Astrocyte of the spinal cord (primary cell): Measurements from ENCODE around the gene DGKB.

Source experiments
- DNase-seq: peaks from one replicate; pipeline ENCODE4 v3.0.0; 2011; ENCODE audit warnings: low read depth, low spot score
- H3K4me3 ChIP-seq: 2 replicates; pipeline ENCODE4 v1.5.1; 2011; ENCODE audit warnings: low read depth, mild to moderate bottlenecking, low read length, moderate library complexity
- in situ Hi-C: cut with HindIII; loops from 2 replicates; pipeline ENCODE4 v1.10.0; 2017; ENCODE audit warnings: low sequenced_read_pairs
- TF ChIP-seq, protein P1 (sequence below): IDR thresholded peaks from 2 replicates; pipeline ENCODE4 v1.5.1; 2012; ENCODE audit warnings: low read depth, mild to moderate bottlenecking, low read length, inconsistent platforms

Gene DGKB

DNA sequence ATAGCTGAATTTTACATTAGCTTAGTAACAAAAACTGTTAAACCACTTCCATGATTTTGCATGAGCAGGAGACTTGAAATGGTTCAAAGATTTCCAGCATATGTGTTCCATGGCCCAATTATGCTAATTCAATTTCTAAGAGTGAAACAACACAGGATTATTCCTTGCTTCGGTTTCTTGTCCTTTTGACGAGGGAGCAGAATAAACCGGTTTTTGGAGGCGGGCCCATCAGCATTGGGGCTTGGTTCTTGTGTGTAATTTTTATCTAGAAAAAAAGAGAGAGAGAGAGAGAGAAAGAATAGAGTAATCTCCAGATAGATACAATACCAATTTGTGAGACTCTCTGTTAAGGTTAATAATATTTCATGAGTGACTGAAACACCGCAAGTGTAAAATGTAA, 753.6 kb downstream of the DGKB start:
- TF ChIP-seq, protein P1, sequence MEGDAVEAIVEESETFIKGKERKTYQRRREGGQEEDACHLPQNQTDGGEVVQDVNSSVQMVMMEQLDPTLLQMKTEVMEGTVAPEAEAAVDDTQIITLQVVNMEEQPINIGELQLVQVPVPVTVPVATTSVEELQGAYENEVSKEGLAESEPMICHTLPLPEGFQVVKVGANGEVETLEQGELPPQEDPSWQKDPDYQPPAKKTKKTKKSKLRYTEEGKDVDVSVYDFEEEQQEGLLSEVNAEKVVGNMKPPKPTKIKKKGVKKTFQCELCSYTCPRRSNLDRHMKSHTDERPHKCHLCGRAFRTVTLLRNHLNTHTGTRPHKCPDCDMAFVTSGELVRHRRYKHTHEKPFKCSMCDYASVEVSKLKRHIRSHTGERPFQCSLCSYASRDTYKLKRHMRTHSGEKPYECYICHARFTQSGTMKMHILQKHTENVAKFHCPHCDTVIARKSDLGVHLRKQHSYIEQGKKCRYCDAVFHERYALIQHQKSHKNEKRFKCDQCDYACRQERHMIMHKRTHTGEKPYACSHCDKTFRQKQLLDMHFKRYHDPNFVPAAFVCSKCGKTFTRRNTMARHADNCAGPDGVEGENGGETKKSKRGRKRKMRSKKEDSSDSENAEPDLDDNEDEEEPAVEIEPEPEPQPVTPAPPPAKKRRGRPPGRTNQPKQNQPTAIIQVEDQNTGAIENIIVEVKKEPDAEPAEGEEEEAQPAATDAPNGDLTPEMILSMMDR, result no peak
- DNase-seq, result no peak
- in situ Hi-C loops, result no loop called here
- no peak overlapping the region for H3K4me3 ChIP-seq

DNA sequence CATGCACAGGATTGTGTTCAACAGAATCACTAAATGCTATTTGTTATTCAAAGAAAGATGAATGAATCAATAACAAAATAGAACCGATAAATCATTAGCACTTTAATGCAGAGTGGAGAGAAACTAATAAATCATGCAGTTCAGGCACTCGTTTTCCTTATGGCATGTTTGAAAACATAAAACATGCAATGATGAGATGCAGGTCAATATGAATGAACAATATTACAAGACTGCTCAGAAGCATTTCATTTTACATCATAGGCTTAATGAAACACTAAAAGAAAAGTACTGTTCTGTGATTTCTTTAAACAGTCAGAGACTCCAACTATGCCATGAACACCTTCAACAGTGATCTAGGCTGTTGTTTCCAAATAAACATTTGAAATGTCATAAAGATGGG, 755.0 kb downstream of the DGKB start:
- TF ChIP-seq, protein P1, result no peak
- H3K4me3 ChIP-seq, result no peak overlapping the region
- in situ Hi-C loops, result no loop called here
- no peak for DNase-seq

DNA sequence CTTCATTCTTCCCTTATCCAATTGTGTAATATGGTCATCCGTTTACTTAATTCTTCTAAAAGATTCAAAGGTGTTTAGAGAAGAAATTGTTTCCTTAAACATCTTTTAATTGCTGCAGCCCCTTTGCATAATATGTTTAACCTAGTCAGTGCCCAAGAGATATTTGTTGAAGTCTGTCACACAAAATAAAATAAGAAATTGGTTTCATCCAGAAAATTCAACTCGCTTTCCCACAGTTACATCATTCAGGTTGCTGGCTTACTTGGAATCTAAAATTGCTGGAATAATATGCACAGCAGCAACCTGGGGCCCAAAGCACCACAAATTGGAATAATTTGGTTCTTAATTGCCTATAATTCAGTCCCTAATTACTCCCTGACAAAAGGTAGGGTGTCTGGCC, 758.0 kb downstream of the DGKB start:
- in situ Hi-C loops, result no loop called here
- no peak for DNase-seq
- TF ChIP-seq, protein P1, result no peak
- H3K4me3 ChIP-seq, result no peak overlapping the region

DNA sequence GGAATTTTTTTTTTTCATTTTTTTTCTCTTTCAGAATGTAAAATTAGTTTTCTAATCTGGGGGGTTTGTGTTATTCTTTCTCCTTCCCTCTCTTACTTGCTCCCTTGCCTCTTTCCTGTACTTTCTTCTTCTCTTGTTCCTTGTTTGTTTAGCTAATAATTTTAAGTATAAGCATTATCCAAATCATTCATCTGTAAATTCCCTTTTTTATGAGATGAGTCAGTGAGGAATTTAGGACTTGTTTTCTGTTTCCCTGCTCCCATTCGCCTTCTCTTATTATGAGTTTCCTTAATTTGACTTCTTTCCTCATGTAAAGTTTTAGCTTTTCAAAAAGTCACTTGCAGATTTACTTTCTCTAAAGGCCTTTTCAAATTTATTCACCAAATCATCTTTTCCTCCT, 758.4 kb downstream of the DGKB start:
- TF ChIP-seq, protein P1, result no peak
- in situ Hi-C loops, result no loop called here
- no peak overlapping the region for H3K4me3 ChIP-seq
- no peak for DNase-seq

DNA sequence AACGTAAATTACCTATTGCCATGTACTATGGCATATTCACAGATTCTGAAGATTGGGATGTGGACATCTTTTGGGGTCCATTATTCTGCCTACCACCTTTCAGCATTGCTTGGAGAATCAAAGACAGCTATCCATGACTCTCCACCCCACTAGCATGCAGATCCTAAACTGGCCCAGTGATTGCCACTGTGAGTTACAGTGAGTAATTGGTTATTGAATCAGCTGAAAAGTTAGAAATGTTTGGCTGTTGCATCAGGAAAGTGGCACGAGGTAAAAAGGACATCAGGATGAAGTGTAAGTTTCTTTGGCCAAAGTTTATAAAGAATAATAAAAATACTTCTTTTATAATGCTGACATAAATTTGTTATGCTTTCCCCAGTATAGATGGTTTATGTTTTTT, 764.9 kb downstream of the DGKB start:
- H3K4me3 ChIP-seq, result no peak overlapping the region
- DNase-seq, result no peak
- in situ Hi-C loops, result no loop called here
- TF ChIP-seq, protein P1, result no peak

DNA sequence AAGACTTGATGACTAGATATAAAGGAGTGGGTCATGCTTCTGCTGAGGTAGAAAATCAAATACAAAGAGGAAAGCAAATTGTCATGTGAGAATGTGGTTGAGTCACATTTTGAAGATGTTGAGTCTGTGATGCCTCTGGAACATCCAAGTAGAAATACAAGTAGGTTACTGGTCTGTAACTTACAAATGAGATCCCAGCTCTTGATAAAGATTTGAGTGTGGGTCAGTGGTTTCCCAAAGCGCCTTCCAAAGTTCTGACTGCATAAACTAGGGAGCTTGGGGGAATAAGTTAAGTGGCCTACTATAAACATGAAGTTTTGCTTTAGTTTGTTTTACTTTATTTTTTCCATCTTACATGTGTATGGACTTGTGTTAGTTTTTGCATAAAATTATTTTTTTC, 768.8 kb downstream of the DGKB start:
- no peak for DNase-seq
- no peak overlapping the region for H3K4me3 ChIP-seq
- TF ChIP-seq, protein P1, result no peak
- in situ Hi-C loops, result no loop called here

DNA sequence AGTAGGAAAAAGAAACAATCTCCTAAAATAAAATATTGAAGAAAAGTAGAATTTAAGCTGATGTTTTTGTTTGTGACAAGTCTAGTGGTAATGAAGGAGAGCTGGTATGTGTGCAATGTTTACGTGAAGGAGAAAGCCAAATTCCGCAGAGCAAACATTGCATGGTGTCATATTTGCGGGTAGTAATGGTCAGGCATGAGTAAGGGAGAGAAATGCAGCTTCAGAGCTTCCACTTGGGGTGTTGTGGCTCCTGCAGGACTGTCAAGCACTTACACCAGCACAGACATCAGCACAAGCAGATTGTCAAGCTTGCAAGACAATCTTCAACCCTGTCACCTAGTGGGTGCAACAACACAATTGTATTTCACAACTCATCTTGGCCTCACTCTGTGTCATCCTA, 776.6 kb downstream of the DGKB start:
- in situ Hi-C loops, result no loop called here
- DNase-seq, result peak; percentile 2

More for the DNA sequence above, 776.6 kb downstream of the DGKB start:
- H3K4me3 ChIP-seq, result no peak overlapping the region
- TF ChIP-seq, protein P1, result no peak
